HepG2 (cell line): ENCODE data around the gene CORO1C. TPM values are rescaled to one million over a fixed set of nuclear protein-coding genes. Genes with fewer than 3 reads are reported as not detected.

Source experiments
- AKAP8 ChIP-seq: sonication (generic); formaldehyde crosslinking; IDR thresholded peaks from 2 replicates; pipeline ENCODE4 v1.5.1; 2020; ENCODE audit warnings: mild to moderate bottlenecking, missing genetic modification reagents
- CREM ChIP-seq, 2 experiments: sonication (generic) in 1 of 2; formaldehyde crosslinking in 1 of 2; IDR thresholded peaks; 2 replicates each; pipeline versions ENCODE4 v1.4.0 to v1.6.1; 2016 to 2020; ENCODE audit warnings: antibody characterized with exemption in 1 of 2, mild to moderate bottlenecking in 1 of 2, missing genetic modification reagents in 1 of 2
- ETV5 ChIP-seq: IDR thresholded peaks from 2 replicates; pipeline ENCODE4 v1.6.1; 2018; ENCODE audit warnings: missing biosample characterization, missing genetic modification reagents, inconsistent platforms, borderline replicate concordance
- FOXC1 ChIP-seq: sonication (generic); formaldehyde crosslinking; IDR thresholded peaks from 2 replicates; pipeline ENCODE4 v1.8.0; 2022; ENCODE audit warnings: mild to moderate bottlenecking, missing genetic modification reagents, borderline replicate concordance
- HNRNPL ChIP-seq: fragments of 200-400 bp; formaldehyde crosslinking; IDR thresholded peaks from 2 replicates; pipeline ENCODE4 v1.6.1; 2017; ENCODE audit warnings: mild to moderate bottlenecking, low read depth, low read length
- KMT2B ChIP-seq: IDR thresholded peaks from 2 replicates; pipeline ENCODE4 v1.6.1; 2016; ENCODE audit warnings: missing genetic modification reagents, missing compliant biosample characterization
- NFYC ChIP-seq: IDR thresholded peaks from 2 replicates; pipeline ENCODE4 v1.6.1; 2016; ENCODE audit warnings: missing genetic modification reagents, missing compliant biosample characterization
- POLR2A ChIP-seq, 2 experiments: IDR thresholded peaks; 2 replicates each; pipeline ENCODE4 v1.6.1; 2011; ENCODE audit warnings: low read depth in 2 of 2, low read length in 2 of 2, mild to moderate bottlenecking in 1 of 2, moderate library complexity in 1 of 2; ENCODE audit not compliant: insufficient read depth in 1 of 2
- SOX6 ChIP-seq, 2 experiments: fragments of 450-650 bp in 1 of 2; sonication (generic) in 1 of 2; formaldehyde crosslinking in 1 of 2; IDR thresholded peaks; 2 replicates each; pipeline versions ENCODE4 v1.4.0 to v1.6.1; 2017 to 2020; ENCODE audit warnings: antibody characterized with exemption in 1 of 2, mild to moderate bottlenecking in 1 of 2, missing genetic modification reagents in 1 of 2
- ZFX ChIP-seq: sonication (generic); formaldehyde crosslinking; IDR thresholded peaks from 2 replicates; pipeline ENCODE4 v1.4.0; 2020; ENCODE audit warnings: mild to moderate bottlenecking, low read depth, missing genetic modification reagents, moderate library complexity
- ZKSCAN8 ChIP-seq: IDR thresholded peaks from 2 replicates; pipeline ENCODE4 v1.6.1; 2016; ENCODE audit warnings: borderline replicate concordance, missing genetic modification reagents, missing compliant biosample characterization
- ZNF281 ChIP-seq: sonication (generic); formaldehyde crosslinking; IDR thresholded peaks from 2 replicates; pipeline ENCODE4 v1.4.0; 2020; ENCODE audit warnings: missing genetic modification reagents, borderline replicate concordance
- ZNF292 ChIP-seq: sonication (generic); formaldehyde crosslinking; IDR thresholded peaks from 2 replicates; pipeline ENCODE4 v1.8.1; 2022; ENCODE audit warnings: mild to moderate bottlenecking, low read depth, missing genetic modification reagents, borderline replicate concordance
- ZNF441 ChIP-seq: sonication (generic); formaldehyde crosslinking; IDR thresholded peaks from 2 replicates; pipeline ENCODE4 v1.7.0; 2021; ENCODE audit warnings: missing genetic modification reagents, borderline replicate concordance
- ZNF879 ChIP-seq: sonication (generic); formaldehyde crosslinking; IDR thresholded peaks from 2 replicates; pipeline ENCODE4 v1.8.1; 2023; ENCODE audit warnings: missing genetic modification reagents
- ZSCAN9 ChIP-seq: IDR thresholded peaks from 2 replicates; pipeline ENCODE4 v1.6.1; 2016; ENCODE audit warnings: borderline replicate concordance
- polyA plus RNA-seq, 8 experiments: library from polyadenylated mRNA; depleted of rRNA in 3 of 8; stranded (reverse) in 7 of 8; unstranded in 1 of 8; fragments of >200 nt; fragmentation: Illumina TruSeq in 4 of 8; extraction: Trizol in 4 of 8; gene quantifications; 2 replicates each; pipeline versions ENCODE4 v1.2.1 to v1.2.3, GENCODE V29; 2011 to 2016; ENCODE audit warnings: low read depth in 4 of 8, missing spikeins in 1 of 8, mixed read lengths in 1 of 8; ENCODE audit not compliant: insufficient read depth in 1 of 8
- total RNA-seq, 5 experiments: library from RNA; depleted of rRNA; stranded (reverse); fragments of >200 nt; fragmentation: Illumina TruSeq; extraction: Trizol; gene quantifications; 2 replicates each; pipeline ENCODE4 v1.2.3, GENCODE V29; 2016; ENCODE audit warnings: low read depth in 1 of 5
- TF ChIP-seq, protein P1 (sequence below): fragments of 450-650 bp; IDR thresholded peaks from 2 replicates; pipeline ENCODE4 v1.6.1; 2016
- TF ChIP-seq, protein P2 (sequence below): sonication (generic); formaldehyde crosslinking; IDR thresholded peaks from 2 replicates; pipeline ENCODE4 v1.8.0; 2023; ENCODE audit warnings: mild to moderate bottlenecking, missing genetic modification reagents
- TF ChIP-seq, protein P3 (sequence below): sonication (generic); formaldehyde crosslinking; IDR thresholded peaks from 2 replicates; pipeline ENCODE4 v1.8.1; 2023; ENCODE audit warnings: mild to moderate bottlenecking, missing genetic modification reagents, borderline replicate concordance
- TF ChIP-seq, protein P4 (sequence below): sonication (generic); formaldehyde crosslinking; IDR thresholded peaks from 2 replicates; pipeline ENCODE4 v1.8.0; 2022; ENCODE audit warnings: mild to moderate bottlenecking, missing genetic modification reagents, borderline replicate concordance

Gene CORO1C
- total and polyA plus RNA-seq, 2 of the 13 experiments (the other 11 are each of a cell fraction or from before 2014, with no cell fraction given) = 73.7 to 131 TPM

GRCh38 chr12:108691175-108691997 is 39.9 kb downstream of the CORO1C start (continued):
- TF ChIP-seq ZNF441 (0 out of 2 replicates have a peak, but pooled peaks have one; percentile 23), ZKSCAN8 (CRISPR knock-in tag) (no peak; the same call in 1 of the 2 replicates), CREM (IDR thresholded peaks at IDR 0.05) (peak; percentile 52), CREM (CRISPR knock-in tag; IDR thresholded peaks at IDR 0.05) (no peak), ZNF281 (peak; percentile 82), NFYC (CRISPR knock-in tag) (peak; percentile 69), FOXC1 (CRISPR knock-in tag) (peak; percentile 25; the same call in 1 of the 2 replicates), KMT2B (CRISPR knock-in tag) (peak; percentile 47; the same call in 1 of the 2 replicates), AKAP8 (CRISPR knock-in tag) (no peak), HNRNPL (peak; percentile 78; the same call in 1 of the 2 replicates), ZFX (CRISPR knock-in tag) (peak; percentile 52; the same call in 1 of the 2 replicates), ZNF292 (CRISPR knock-in tag) (peak; percentile 91; the same call in 1 of the 2 replicates), SOX6 (IDR thresholded peaks at IDR 0.05) (no peak), SOX6 (CRISPR knock-in tag; IDR thresholded peaks at IDR 0.05) (peak; percentile 69; the same call in 1 of the 2 replicates), ETV5 (CRISPR knock-in tag) (peak; percentile 27), POLR2A (IDR thresholded peaks at IDR 0.05; ENCODE audit: insufficient read depth in 1 of 2, low read depth in 2 of 2, low read length in 2 of 2) (peak in 1 of 2 experiments; percentile 73; a peak in 2 of 4 replicates), ZNF879 (no peak), ZSCAN9 (CRISPR knock-in tag) (peak; percentile 52; the same call in 1 of the 2 replicates)
- TF ChIP-seq, protein P1, sequence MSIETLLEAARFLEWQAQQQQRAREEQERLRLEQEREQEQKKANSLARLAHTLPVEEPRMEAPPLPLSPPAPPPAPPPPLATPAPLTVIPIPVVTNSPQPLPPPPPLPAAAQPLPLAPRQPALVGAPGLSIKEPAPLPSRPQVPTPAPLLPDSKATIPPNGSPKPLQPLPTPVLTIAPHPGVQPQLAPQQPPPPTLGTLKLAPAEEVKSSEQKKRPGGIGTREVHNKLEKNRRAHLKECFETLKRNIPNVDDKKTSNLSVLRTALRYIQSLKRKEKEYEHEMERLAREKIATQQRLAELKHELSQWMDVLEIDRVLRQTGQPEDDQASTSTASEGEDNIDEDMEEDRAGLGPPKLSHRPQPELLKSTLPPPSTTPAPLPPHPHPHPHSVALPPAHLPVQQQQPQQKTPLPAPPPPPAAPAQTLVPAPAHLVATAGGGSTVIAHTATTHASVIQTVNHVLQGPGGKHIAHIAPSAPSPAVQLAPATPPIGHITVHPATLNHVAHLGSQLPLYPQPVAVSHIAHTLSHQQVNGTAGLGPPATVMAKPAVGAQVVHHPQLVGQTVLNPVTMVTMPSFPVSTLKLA = peak; percentile 27; the same call in 1 of the 2 replicates
- TF ChIP-seq, protein P2, sequence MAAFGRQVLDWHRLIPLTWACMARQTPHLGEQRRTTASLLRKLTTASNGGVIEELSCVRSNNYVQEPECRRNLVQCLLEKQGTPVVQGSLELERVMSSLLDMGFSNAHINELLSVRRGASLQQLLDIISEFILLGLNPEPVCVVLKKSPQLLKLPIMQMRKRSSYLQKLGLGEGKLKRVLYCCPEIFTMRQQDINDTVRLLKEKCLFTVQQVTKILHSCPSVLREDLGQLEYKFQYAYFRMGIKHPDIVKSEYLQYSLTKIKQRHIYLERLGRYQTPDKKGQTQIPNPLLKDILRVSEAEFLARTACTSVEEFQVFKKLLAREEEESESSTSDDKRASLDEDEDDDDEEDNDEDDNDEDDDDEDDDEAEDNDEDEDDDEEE (CRISPR knock-in tag) = peak; percentile 74
- TF ChIP-seq, protein P3, sequence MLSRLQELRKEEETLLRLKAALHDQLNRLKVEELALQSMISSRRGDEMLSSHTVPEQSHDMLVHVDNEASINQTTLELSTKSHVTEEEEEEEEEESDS = no peak
- TF ChIP-seq, protein P4, sequence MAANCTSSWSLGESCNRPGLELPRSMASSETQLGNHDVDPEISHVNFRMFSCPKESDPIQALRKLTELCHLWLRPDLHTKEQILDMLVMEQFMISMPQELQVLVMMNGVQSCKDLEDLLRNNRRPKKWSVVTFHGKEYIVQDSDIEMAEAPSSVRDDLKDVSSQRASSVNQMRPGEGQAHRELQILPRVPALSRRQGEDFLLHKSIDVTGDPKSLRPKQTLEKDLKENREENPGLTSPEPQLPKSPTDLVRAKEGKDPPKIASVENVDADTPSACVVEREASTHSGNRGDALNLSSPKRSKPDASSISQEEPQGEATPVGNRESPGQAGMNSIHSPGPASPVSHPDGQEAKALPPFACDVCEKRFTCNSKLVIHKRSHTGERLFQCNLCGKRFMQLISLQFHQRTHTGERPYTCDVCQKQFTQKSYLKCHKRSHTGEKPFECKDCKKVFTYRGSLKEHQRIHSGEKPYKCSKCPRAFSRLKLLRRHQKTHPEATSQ (CRISPR knock-in tag) = no peak
